Endodermal cell (in vitro differentiated cells): ENCODE data around the gene PPP5C. TPM values are rescaled to one million over a fixed set of nuclear protein-coding genes. Genes with fewer than 3 reads are reported as not detected.
"Not testable (repeated sequence)": the region's sequence is repeated elsewhere in the genome, so short reads cannot be mapped to it uniquely, and the experiment has no call there.

Source experiments
- DNase-seq: peaks from one replicate; pipeline ENCODE4 v3.0.0-alpha.2; 2017
- H3K27ac ChIP-seq: 2 replicates; pipeline ENCODE4 v1.5.1; 2013; ENCODE audit warnings: mild to moderate bottlenecking, low read depth, low read length, moderate library complexity
- H3K27me3 ChIP-seq: 2 replicates; pipeline ENCODE4 v1.6.1; 2013; ENCODE audit warnings: mild to moderate bottlenecking, low read length, moderate library complexity; ENCODE audit not compliant: insufficient read depth, control insufficient read depth, poor library complexity, severe bottlenecking
- H3K36me3 ChIP-seq: 2 replicates; pipeline ENCODE4 v1.7.0; 2013; ENCODE audit warnings: mild to moderate bottlenecking, low read length, moderate library complexity; ENCODE audit not compliant: control insufficient read depth, insufficient read depth
- H3K4me1 ChIP-seq: one replicate; pipeline ENCODE4 v1.7.0; 2013; ENCODE audit warnings: low read length; ENCODE audit not compliant: control insufficient read depth, insufficient read depth
- H3K4me3 ChIP-seq: 2 replicates; pipeline ENCODE4 v1.5.1; 2013; ENCODE audit warnings: mild to moderate bottlenecking, low read length, moderate library complexity
- H3K9ac ChIP-seq: 2 replicates; pipeline ENCODE4 v1.6.1; 2013; ENCODE audit warnings: mild to moderate bottlenecking, low read length, moderate library complexity; ENCODE audit not compliant: poor library complexity, severe bottlenecking; ENCODE audit errors: extremely low read depth
- H3K9me3 ChIP-seq: 2 replicates; pipeline ENCODE4 v1.6.1; 2013; ENCODE audit warnings: mild to moderate bottlenecking, low read length, moderate library complexity; ENCODE audit not compliant: control insufficient read depth
- H3K27ac Mint-ChIP-seq: 2 replicates; pipeline ENCODE4 v1.8.0; 2020; ENCODE audit warnings: mixed read lengths
- H3K27me3 Mint-ChIP-seq: 2 replicates; pipeline ENCODE4 v1.8.0; 2021; ENCODE audit warnings: mild to moderate bottlenecking, mixed read lengths; ENCODE audit not compliant: insufficient read depth
- H3K36me3 Mint-ChIP-seq: 2 replicates; pipeline ENCODE4 v1.8.0; 2020; ENCODE audit warnings: low read depth, mixed read lengths
- H3K4me1 Mint-ChIP-seq: 2 replicates; pipeline ENCODE4 v1.8.0; 2020; ENCODE audit warnings: mixed read lengths
- H3K4me3 Mint-ChIP-seq: 2 replicates; pipeline ENCODE4 v1.8.0; 2020; ENCODE audit warnings: mild to moderate bottlenecking, moderate library complexity, mixed read lengths
- H3K9me3 Mint-ChIP-seq: 2 replicates; pipeline ENCODE4 v1.8.0; 2020; ENCODE audit warnings: mild to moderate bottlenecking, mixed read lengths
- CTCF ChIP-seq: fragments of 200-600 bp; sonication (generic); conservative IDR thresholded peaks from 2 replicates; pipeline ENCODE4 v1.5.0; 2021; ENCODE audit warnings: antibody characterized with exemption, mild to moderate bottlenecking
- WGBS, 2 experiments: methylation state at CpG; one replicate each; pipeline versions ENCODE4 v1.1.5 to v1.1.7; 2013; ENCODE audit warnings: missing lambda C conversion rate in 2 of 2, mixed read lengths in 1 of 2; ENCODE audit not compliant: insufficient coverage in 1 of 2, insufficient read length in 1 of 2; 5-methylcytosine and 5-hydroxymethylcytosine counted together
- total RNA-seq, 2 donors: library from RNA; stranded (reverse); fragmentation: NEBNext Ultra II Directional in 1 of 2; extraction: Animal tissue kit (Norgen Biotek cat#: 25700) in 1 of 2; gene quantifications; 2 replicates in 1 of 2; 3 replicates in 1 of 2; pipeline ENCODE4 v1.2.1, GENCODE V29; 2021

Gene PPP5C
- total RNA-seq, 2 donors from 2014 or later: 101 to 112 TPM

GRCh38 chr19:46373491-46374359, 26.8 kb downstream of the PPP5C start:
- Mint-ChIP-seq H3K36me3 (peaks cover 40% of the 10 kb centered on the region), H3K4me3 (no peak overlapping the region), H3K4me1 (peaks cover 20% of the 10 kb centered on the region), H3K27me3 (no peaks in the 10 kb centered on the region), H3K27ac (peak overlapping the region; percentile 89), H3K9me3 (no peaks in the 10 kb centered on the region)
- Histone ChIP-seq H3K27me3 (no peaks in the 10 kb centered on the region), H3K9me3 (no peaks in the 10 kb centered on the region), H3K4me1 (peaks cover 11% of the 10 kb centered on the region), H3K27ac (peak overlapping the region; percentile 68), H3K4me3 (no peak overlapping the region), H3K9ac (no peak overlapping the region), H3K36me3 (peaks cover 57% of the 10 kb centered on the region)
- DNase-seq: peak; percentile 94
- 60 to 62% methylated on average over 6 to 17 of the region's 17 CpGs for WGBS, 2 experiments
- TF ChIP-seq CTCF: peak; percentile 12

DNA sequence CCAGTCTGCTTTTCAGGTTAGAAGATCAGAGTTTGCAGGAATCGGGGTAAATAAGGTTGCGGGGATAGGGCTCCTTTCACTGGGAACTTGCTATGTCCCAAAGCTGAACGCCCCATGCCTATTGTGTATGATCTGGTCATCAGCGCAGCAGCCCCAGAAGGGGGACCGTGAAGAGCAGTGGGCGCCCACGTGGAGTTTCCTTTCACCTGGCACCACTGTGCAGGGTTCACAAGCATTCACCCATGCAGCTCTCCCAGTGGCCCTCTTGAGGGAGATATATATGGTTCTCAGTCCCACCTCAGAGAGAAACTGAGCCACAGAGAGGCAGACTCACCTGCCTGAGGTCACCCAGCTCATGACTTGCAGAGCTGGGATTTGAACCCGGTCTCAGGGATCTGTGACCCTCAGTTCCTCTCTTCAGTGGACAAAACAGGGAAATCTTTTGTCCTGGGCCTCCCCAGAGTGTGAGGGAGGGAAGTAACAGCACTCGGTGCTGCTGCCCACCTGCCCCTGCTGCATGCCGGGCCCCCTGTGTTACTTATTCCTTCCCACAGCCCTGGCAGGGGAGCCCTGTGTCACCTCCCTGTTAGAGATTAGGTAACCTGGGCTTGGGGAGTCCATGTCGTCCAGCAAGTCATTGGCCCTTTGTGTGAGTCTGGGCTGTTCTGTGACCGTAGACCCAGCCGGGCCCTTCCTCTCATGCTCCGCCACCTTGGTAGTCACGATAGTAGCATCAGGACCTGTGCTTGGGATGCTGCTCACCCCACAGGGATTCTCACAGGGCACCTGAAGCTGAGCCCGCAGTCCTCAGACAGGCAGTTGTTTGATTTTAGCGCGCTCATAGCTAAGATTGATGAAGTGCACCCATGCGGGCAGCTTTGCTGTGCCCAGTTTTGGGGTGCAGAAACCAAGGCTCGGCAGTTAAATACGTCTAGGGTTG, 27.9 kb downstream of the PPP5C start:
- no peak overlapping the region for H3K4me3 ChIP-seq
- no peak overlapping the region for H3K9ac ChIP-seq
- Mint-ChIP-seq H3K27me3 (no peaks in the 10 kb centered on the region), H3K36me3 (peaks cover 45% of the 10 kb centered on the region), H3K4me1 (peaks cover 20% of the 10 kb centered on the region), H3K27ac (peak overlapping the region; percentile 66), H3K9me3 (no peaks in the 10 kb centered on the region), H3K4me3 (no peak overlapping the region)
- H3K4me1 ChIP-seq: peaks cover 11% of the 10 kb centered on the region
- H3K27me3 ChIP-seq: no peaks in the 10 kb centered on the region
- DNase-seq: no peak
- H3K36me3 ChIP-seq: peaks cover 62% of the 10 kb centered on the region
- no peak for TF ChIP-seq CTCF
- H3K27ac ChIP-seq: no peak overlapping the region
- WGBS, 2 experiments: 90 to 96% methylated on average over 8 to 21 of the region's 21 CpGs
- no peaks in the 10 kb centered on the region for H3K9me3 ChIP-seq

DNA sequence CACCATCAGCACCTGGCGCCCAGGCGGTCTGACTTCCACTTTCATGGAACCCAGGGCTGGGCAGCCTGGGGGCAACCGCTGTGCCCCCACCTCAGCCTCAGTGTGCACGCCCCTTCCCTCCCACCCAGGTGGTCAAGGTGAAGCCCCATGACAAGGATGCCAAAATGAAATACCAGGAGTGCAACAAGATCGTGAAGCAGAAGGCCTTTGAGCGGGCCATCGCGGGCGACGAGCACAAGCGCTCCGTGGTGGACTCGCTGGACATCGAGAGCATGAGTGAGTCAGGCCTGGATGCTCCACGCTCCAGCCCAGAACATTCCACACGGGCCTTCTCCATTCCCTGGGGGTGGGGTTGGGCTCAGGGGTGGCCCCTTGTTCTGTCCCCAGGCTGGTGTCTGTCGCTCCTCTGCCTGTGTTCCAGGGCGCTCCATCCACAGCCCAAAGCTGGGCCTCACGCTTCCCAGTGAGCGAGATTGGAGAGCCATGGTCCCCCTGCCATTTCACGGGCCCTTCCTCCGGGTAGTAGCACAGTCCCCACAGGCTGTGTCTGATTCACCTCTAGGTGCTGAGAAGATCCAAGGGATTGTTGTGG, 28.7 kb downstream of the PPP5C start:
- not testable (repeated sequence) for H3K4me3 ChIP-seq, DNase-seq, H3K27ac Mint-ChIP-seq, H3K9me3 Mint-ChIP-seq, H3K4me3 Mint-ChIP-seq, H3K27me3 Mint-ChIP-seq, H3K9me3 ChIP-seq, H3K27ac ChIP-seq, H3K9ac ChIP-seq, H3K27me3 ChIP-seq
- Mint-ChIP-seq H3K36me3 (peaks cover 47% of the 10 kb centered on the region), H3K4me1 (peaks cover 20% of the 10 kb centered on the region)
- peaks cover 11% of the 10 kb centered on the region for H3K4me1 ChIP-seq
- H3K36me3 ChIP-seq: peaks cover 64% of the 10 kb centered on the region
- 95 to 100% methylated on average over 6 to 22 of the region's 22 CpGs for WGBS, 2 experiments
